HG03354 (cell line): ENCODE data around the gene STUB1.

Source experiments
- ATAC-seq: cut with Tn5 transposase; IDR thresholded peaks from one replicate; pipeline ENCODE4 v1.9.1; 2021; ENCODE audit warnings: mild to moderate bottlenecking; ENCODE audit not compliant: unreplicated experiment, poor library complexity, severe bottlenecking

Gene STUB1

DNA sequence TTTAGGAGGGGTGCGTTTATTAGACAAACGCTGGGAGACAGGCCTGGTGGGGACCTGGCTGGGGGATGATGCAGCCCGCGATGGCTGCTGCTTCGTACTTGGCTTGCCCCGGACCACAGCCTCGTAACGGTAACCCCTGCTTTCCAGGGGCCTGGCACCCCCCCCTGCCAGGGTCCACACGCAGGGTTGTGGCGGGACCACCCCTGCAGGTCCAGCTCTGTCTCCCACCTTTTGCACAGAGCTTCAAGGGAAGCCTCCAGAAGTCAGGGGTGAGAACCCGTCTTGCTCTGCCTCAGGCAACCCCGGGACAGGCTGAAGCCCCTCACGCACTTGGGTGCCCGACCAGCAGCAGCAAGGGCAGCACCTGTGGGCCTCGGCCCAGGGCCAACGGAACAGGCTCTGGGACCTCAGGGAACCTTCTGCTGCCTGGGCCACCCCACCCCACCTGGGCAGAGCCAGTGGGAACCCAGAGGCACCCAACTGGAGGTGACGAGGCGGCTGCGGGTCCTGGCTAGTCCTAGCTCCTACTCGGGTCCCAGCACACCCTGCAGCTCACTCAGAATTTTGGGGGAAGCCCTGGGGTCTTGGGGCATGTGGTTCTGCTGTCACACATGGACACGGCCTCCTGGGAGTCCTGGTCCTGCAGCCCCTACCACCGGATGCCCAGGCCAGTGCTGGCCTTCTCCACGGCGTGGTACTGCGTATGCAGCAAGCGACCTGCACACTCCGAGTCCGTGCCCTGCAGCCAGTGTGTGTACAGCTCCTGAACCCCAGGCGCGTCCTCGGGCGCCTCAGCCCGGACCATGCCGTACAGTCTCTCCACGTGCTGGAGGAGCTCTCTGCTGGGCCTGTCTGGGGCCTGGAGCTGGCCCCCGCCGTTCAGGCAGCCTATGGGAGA, 49.8 kb downstream of the STUB1 start:
- ATAC-seq, result no peak

DNA sequence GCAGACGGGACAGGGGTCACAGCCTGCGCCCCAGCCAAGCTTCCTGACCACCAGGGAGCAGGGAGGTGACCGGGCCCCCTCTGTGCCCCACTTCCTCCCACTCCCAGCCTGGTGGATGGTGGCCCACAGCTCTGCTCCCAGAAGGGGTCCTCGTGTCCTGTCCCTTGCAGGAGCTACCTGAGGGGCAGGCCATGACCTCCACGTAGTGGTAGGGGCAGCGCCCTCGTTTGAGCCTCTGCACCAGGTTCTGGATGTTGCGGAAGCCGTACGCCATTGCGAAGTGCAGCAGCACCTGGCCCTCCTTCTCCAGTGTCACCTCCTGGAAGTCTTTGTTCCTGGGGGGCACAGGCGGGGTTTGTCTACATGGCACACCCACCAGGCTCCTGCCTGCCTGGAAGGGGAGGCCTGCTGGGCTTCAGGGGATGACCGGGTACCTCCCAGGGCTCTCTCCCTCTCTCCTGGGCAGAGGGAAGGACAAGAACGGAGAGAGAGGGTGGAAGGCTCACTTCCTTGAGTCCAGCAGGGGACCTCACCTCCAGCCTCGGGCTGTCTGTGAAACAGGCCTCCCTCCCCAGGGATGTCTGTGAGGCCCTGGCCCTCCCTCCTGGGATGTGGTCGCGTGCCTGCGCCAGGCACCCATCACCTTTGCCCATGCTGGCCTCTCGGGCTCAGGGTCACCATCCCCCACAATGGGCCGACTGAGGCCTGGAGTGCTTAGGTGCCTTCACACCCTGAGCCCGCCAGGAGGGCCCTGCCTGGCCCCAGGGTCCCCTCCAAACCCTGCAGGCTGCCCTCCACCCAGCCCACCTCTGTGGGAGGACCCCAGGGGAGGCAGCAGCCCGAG, 50.7 kb downstream of the STUB1 start:
- no peak for ATAC-seq

DNA sequence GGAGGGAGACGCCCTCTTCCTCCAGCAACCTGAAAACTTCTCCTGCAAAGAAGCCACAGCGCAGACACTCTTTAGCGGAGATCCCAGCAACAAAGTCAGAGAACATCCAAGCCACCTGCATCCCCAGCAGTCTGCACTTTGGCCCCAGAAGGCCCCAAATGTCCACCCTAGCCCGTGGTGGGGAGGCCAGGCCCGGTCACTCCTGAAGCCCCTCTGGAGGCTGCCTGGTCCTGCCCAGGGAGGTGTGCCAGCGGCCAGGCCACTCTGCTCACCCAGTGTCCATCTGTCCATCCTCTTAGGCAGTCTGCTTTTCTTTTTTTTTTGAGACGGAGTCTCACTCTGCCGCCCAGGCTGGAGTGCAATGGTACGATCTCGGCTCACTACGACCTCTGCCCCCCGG, 52.1 kb downstream of the STUB1 start:
- no peak for ATAC-seq
